Activated T-cell treated with anti-CD3 and anti-CD28 coated beads, Interleukin-2, amount 50 U/mL, for 24 hours (primary cell): ENCODE data around the gene HTT.

Source experiments
- DNase-seq: peaks from one replicate; pipeline ENCODE4 v3.0.0-alpha.2; 2020
- H3K27ac Mint-ChIP-seq: 2 replicates; pipeline ENCODE4 v1.8.0; 2020; ENCODE audit warnings: mild to moderate bottlenecking, mixed read lengths
- H3K27me3 Mint-ChIP-seq: 2 replicates; pipeline ENCODE4 v1.8.0; 2020; ENCODE audit warnings: mixed read lengths
- H3K36me3 Mint-ChIP-seq: 2 replicates; pipeline ENCODE4 v1.8.0; 2020; ENCODE audit warnings: low read depth, mixed read lengths
- H3K4me1 Mint-ChIP-seq: 2 replicates; pipeline ENCODE4 v1.8.0; 2020; ENCODE audit warnings: low read depth, mixed read lengths
- H3K4me3 Mint-ChIP-seq: 2 replicates; pipeline ENCODE4 v1.8.0; 2020; ENCODE audit warnings: mild to moderate bottlenecking, moderate library complexity, mixed read lengths
- H3K9me3 Mint-ChIP-seq: 2 replicates; pipeline ENCODE4 v1.8.0; 2020; ENCODE audit warnings: mixed read lengths

The HTT gene

DNA sequence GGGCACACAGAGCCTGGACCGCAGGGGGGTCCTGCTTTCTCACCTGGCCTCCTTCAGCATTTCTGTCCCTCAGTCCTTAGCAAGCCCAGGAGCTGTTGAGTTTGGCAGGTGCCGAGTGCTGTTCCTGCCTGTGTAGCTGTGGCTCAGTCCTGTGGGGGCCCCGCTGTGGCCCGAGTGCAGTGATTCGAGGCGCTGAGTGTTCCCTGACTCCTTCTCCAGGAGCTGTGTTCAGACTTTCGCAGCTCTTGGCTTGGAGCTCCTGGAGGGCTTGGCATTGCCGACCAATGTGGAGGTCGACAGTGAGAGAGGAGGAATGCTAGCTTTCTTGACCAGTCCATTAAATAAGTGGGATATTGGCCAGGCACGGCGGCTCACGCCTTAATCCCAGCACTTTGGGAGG is 124.4 kb downstream of the HTT start:
- Mint-ChIP-seq H3K4me1 (peaks cover 84% of the 10 kb centered on the region), H3K27me3 (no peaks in the 10 kb centered on the region), H3K4me3 (no peak overlapping the region), H3K36me3 (peaks cover 82% of the 10 kb centered on the region), H3K27ac (no peak overlapping the region), H3K9me3 (no peaks in the 10 kb centered on the region)
- DNase-seq, result no peak

- DNase-seq, result no peak
- Mint-ChIP-seq H3K27ac (no peak overlapping the region), H3K36me3 (peaks cover 86% of the 10 kb centered on the region), H3K27me3 (no peaks in the 10 kb centered on the region), H3K4me3 (no peak overlapping the region), H3K4me1 (peaks cover 82% of the 10 kb centered on the region), H3K9me3 (no peaks in the 10 kb centered on the region)
Measured at GRCh38 chr4:3199653-3200422, 125.4 kb downstream of the HTT start.

DNA sequence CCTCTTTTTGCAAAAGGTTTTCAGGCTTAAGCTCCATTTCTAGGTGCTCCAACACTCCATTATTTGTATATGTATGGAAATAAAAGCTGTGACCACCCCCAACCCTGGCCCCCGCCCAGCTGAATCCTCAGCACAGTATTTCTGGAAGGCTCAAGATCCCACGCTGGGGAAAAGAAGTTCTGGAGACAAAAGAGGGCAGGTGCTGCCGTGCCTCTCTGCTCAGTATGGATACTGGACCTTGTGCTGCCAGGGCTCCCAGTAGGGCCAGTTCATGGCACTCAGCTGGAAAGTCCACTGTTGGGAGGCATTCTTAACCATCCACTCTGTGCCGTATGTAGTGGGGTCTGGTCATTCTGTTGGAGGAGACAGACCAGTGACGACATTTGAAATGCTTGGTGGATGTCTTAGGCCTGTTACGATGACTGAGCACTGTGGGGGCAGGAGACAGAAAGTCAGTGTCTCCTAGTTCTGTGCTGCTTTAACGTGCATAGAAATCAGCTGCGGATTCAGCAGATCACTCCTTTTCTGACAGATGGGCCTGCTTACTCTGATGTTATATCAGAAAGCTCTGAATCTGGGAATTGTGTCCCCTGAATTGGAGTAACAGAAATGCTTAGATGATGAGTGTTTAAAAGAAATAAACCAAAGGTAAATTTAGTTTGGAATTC is 126.1 kb downstream of the HTT start:
- H3K27ac Mint-ChIP-seq, result peak overlapping the region; percentile 68
- H3K4me1 Mint-ChIP-seq, result peaks cover 74% of the 10 kb centered on the region
- no peak overlapping the region for H3K4me3 Mint-ChIP-seq

DNA sequence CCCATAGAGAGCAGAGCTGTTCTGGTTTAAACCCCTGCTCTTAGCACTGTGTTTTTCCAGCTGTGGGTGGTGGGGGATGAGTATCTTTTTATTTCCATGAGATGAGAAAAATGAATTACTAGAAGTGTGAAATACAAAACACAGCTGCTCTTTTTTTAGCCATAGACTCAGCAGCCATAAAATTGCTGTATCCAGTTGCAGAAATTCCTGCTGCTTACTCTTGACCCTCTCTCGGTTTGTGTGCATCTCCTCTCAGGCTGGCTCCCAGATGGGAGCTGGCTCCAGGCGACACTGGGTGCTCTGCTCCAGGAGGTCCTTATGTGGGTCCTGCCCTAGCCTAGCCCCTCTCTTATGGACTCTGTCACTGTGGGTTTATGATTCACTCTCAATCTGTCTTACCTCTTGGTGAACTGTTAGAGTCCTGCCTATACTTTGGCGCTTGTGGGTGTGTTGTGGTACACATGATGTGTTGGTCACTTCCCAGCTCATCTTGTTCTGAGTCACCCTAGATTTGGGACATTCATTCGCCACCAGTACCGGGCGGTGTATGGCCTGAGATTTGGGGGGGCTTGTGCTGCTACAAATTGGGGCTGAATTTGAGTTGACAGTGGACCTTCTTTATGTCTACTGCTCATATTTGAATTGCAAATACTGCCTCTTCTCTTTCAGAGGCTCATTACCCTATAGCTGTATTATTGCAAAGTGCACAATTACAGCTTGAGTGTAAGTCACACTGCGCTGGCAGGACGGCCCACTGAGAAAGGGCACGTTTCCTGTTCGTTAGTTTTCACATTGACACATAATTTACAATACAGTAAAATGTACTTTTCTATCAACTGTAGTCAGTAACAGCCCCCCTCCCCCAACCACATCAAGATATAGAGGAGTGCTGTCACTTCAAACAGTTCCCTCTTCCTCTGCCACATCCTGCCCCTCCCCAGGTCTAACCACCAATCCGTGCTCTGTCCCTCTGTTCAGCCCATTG is 127.5 kb downstream of the HTT start:
- Mint-ChIP-seq H3K27me3 (no peaks in the 10 kb centered on the region), H3K27ac (peak overlapping the region; percentile 93), H3K9me3 (no peaks in the 10 kb centered on the region), H3K36me3 (peaks cover 78% of the 10 kb centered on the region), H3K4me1 (peaks cover 61% of the 10 kb centered on the region), H3K4me3 (peak overlapping the region; percentile 62)
- peak; percentile 61 for DNase-seq

More for the DNA sequence above, 126.1 kb downstream of the HTT start:
- DNase-seq, result no peak
- H3K36me3 Mint-ChIP-seq, result peaks cover 81% of the 10 kb centered on the region
- H3K9me3 Mint-ChIP-seq, result no peaks in the 10 kb centered on the region
- H3K27me3 Mint-ChIP-seq, result no peaks in the 10 kb centered on the region

DNA sequence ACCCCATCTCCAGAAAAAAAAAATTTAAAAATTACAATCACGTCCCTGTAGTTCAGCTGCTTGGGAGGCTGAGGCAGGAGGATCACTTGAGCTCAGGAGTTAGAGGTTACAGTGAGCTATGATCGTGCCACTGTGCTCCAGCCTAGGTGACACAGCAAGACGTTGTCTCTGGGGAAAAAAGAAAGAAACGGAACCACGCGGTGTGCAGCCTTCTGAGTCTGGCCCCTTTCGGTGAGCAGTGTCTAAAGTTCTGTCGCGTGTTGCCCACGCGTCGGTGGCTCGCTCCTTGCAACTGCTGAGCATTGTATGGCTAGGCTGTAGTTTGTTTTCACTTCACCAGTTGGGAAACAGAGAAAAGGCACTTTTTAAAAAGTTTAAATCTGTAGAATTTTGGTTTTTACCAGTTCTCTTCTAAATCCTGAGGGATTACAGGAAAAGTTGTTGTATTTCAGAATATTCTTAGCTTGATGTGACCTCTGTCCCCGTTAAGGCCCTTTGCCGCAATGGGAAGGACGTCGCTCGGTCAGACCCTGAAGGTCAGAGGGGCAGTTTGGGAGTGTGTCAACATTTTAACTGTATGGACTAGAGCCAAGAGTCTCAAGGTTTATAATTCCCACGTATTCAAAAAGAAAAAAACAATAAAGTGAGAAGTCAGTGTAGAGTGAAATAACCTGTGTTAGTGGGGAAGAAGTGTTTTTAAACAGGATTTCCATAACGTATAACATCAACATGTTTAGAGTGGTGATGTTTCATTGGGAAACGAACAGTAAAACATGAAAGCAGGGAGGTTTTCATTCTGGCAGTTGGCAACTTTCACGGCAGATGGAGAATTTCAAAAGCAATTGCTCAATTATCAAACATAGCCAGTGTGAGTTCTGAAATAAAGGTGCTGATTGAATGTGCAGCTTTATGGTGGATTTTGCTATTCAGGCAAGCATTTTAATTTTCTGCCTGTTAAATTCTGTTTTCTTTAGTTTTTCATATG is 128.6 kb downstream of the HTT start:
- Mint-ChIP-seq H3K9me3 (no peaks in the 10 kb centered on the region), H3K4me3 (peak overlapping the region; percentile 62), H3K36me3 (peaks cover 78% of the 10 kb centered on the region), H3K27me3 (no peaks in the 10 kb centered on the region), H3K27ac (peak overlapping the region; percentile 93), H3K4me1 (peaks cover 53% of the 10 kb centered on the region)
- DNase-seq, result peak; percentile 58

- Mint-ChIP-seq H3K36me3 (peaks cover 78% of the 10 kb centered on the region), H3K9me3 (no peaks in the 10 kb centered on the region), H3K4me1 (peaks cover 50% of the 10 kb centered on the region), H3K4me3 (no peak overlapping the region), H3K27ac (no peak overlapping the region), H3K27me3 (no peaks in the 10 kb centered on the region)
- DNase-seq, result no peak
Measured at GRCh38 chr4:3203971-3204431, 129.5 kb downstream of the HTT start.

GRCh38 chr4:3205995-3206394 is 131.5 kb downstream of the HTT start:
- Mint-ChIP-seq H3K9me3 (no peaks in the 10 kb centered on the region), H3K27ac (no peak overlapping the region), H3K4me3 (no peak overlapping the region), H3K36me3 (peaks cover 77% of the 10 kb centered on the region), H3K27me3 (no peaks in the 10 kb centered on the region), H3K4me1 (peaks cover 34% of the 10 kb centered on the region)
- no peak for DNase-seq

DNA sequence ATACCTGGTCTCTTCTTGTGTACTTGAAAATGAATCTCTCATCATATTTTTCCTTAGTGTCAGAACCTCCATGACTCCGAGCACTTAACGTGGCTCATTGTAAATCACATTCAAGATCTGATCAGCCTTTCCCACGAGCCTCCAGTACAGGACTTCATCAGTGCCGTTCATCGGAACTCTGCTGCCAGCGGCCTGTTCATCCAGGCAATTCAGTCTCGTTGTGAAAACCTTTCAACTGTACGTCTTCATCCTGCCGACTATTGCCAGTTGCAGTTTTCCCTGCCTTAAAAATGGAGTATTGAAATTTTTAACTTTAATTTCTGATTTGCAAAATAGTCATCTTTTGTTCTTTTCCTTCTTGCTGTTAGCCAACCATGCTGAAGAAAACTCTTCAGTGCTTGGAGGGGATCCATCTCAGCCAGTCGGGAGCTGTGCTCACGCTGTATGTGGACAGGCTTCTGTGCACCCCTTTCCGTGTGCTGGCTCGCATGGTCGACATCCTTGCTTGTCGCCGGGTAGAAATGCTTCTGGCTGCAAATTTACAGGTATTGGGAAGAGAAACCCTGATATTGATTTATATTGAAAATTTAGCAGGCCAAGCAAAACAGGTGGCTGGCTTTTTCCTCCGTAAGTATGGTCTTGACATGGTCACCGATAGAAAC is 132.1 kb downstream of the HTT start:
- no peaks in the 10 kb centered on the region for H3K9me3 Mint-ChIP-seq
- no peaks in the 10 kb centered on the region for H3K27me3 Mint-ChIP-seq
- no peak for DNase-seq
- H3K36me3 Mint-ChIP-seq, result peaks cover 78% of the 10 kb centered on the region
- H3K4me1 Mint-ChIP-seq, result peaks cover 30% of the 10 kb centered on the region
- H3K4me3 Mint-ChIP-seq, result no peak overlapping the region
- H3K27ac Mint-ChIP-seq, result no peak overlapping the region

DNA sequence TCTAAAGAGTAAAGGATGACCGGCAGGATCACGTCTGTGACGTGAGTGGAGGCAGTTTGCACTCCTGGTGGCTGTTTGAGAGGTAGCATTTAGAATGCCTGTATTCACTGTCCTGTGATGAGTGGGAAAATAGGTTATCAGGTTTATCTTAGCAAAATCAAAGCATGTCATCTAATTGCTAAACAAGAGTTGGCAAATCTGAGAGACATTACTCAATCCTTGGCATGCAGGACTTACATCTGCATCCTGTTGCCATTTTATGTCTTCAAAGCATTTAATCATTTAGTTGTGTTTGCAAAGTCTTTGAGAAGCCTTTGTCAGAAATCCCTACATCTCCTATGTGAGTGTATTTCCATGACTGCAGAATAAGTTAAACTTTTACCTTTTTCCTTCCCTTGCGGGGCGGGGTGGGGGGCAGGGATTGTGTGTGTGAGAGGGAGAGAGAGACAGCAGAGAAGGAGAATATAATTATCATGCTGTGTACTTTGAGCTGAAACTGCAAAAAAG is 133.1 kb downstream of the HTT start:
- peaks cover 19% of the 10 kb centered on the region for H3K4me1 Mint-ChIP-seq
- H3K36me3 Mint-ChIP-seq, result peaks cover 84% of the 10 kb centered on the region
- DNase-seq, result no peak
- H3K4me3 Mint-ChIP-seq, result no peak overlapping the region
- no peaks in the 10 kb centered on the region for H3K9me3 Mint-ChIP-seq
- no peak overlapping the region for H3K27ac Mint-ChIP-seq
- H3K27me3 Mint-ChIP-seq, result no peaks in the 10 kb centered on the region

DNA sequence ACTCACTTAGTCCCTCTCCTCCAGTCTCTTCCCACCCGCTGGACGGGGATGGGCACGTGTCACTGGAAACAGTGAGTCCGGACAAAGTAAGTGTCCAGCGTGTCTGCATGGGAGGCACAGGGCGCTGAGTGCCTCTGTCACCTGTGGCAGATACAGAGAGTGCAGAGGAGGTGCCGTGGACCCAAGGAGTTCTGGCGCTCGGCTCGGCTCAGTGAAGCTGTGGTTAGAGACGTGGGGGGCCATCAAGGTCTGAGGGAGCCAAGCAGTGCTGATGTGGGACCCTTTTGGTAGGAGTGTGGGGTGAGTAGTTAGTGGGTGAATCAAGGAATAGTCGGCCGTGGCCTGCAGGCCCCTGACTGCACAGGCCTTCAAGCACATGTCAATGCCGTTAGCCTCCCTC is 134.3 kb downstream of the HTT start:
- H3K4me3 Mint-ChIP-seq, result no peak overlapping the region
- peaks cover 85% of the 10 kb centered on the region for H3K36me3 Mint-ChIP-seq
- DNase-seq, result no peak
- H3K9me3 Mint-ChIP-seq, result no peaks in the 10 kb centered on the region
- peaks cover 7% of the 10 kb centered on the region for H3K4me1 Mint-ChIP-seq
- H3K27me3 Mint-ChIP-seq, result no peaks in the 10 kb centered on the region
- no peak overlapping the region for H3K27ac Mint-ChIP-seq

DNA sequence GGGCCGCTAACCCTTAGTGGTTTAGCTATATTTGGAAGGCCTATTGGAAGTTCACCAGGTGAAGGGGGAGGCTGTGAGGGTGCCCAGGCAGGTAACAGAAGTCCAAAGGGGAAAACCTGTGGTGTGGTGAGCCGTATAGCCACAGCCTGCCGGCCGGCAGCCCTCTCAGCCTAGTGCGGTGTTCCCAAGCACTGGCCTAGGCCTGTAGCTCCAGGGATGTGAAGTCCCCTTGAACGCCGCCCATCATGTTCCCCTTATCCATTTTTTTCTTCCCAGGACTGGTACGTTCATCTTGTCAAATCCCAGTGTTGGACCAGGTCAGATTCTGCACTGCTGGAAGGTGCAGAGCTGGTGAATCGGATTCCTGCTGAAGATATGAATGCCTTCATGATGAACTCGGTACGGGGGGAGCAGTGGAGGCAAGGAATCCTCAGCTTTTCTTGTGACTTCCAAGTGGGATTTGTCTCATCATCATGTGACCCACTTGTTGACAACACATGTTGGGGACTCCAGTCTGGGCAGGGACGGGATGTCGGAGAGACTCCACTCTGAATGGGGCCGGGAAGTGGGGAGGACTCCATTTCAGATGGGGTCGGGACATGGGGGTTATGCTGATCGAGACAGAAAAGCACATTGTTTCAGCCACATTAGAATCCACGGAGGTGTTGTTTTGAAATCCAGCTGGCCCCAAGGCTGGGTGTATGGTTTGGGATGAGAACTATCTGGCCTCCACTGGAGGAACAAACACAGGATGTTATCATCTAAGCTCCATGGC is 135.3 kb downstream of the HTT start:
- H3K4me3 Mint-ChIP-seq, result no peak overlapping the region
- H3K36me3 Mint-ChIP-seq, result peaks cover 85% of the 10 kb centered on the region
- H3K27ac Mint-ChIP-seq, result no peak overlapping the region

GRCh38 chr4:3210467-3210866 is 136.0 kb downstream of the HTT start:
- no peaks in the 10 kb centered on the region for H3K9me3 Mint-ChIP-seq
- no peak overlapping the region for H3K4me3 Mint-ChIP-seq
- peaks cover 3% of the 10 kb centered on the region for H3K4me1 Mint-ChIP-seq
- peaks cover 90% of the 10 kb centered on the region for H3K36me3 Mint-ChIP-seq
- H3K27ac Mint-ChIP-seq, result no peak overlapping the region
- no peaks in the 10 kb centered on the region for H3K27me3 Mint-ChIP-seq
- no peak for DNase-seq

More for the DNA sequence above, 135.3 kb downstream of the HTT start:
- H3K4me1 Mint-ChIP-seq, result peaks cover 3% of the 10 kb centered on the region
- no peak for DNase-seq
- no peaks in the 10 kb centered on the region for H3K27me3 Mint-ChIP-seq
- H3K9me3 Mint-ChIP-seq, result no peaks in the 10 kb centered on the region
